Hypothalamus (tissue), 51 donors: ENCODE results near the gene RAD51D.
"Not testable (repeated sequence)": the region's sequence is repeated elsewhere in the genome, so short reads cannot be mapped to it uniquely, and the experiment has no call there.

Experiments
- DNase-seq, 51 donors: peaks; one replicate each; lab custom pipeline; 2025; lab: John Stamatoyannopoulos, UW

The RAD51D gene

DNA sequence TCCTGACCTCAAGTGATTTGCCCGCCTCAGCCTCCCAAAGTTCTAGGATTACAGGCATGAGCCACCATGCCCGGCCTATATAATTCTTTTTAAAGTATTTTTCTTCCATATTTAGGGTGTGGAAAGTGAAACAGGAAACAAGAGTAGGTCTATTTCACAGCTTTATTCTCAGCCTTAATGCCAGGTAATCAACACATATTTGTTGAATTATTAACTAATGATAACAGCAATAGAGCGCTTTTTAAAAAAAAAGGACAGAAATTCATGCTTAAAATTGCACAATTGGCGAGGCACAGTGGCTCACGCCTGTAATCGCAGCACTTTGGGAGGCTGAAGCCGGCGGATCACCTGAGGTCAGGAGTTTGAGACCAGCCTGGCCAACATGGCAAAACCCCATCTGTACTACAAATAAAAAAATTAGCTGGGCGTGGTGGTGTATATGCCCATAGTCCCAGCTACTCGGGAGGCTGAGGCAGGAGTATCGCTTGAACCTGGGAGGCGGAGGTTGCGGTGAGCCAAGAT, 74.1 kb downstream of the RAD51D start:
- not testable (repeated sequence) for DNase-seq

DNA sequence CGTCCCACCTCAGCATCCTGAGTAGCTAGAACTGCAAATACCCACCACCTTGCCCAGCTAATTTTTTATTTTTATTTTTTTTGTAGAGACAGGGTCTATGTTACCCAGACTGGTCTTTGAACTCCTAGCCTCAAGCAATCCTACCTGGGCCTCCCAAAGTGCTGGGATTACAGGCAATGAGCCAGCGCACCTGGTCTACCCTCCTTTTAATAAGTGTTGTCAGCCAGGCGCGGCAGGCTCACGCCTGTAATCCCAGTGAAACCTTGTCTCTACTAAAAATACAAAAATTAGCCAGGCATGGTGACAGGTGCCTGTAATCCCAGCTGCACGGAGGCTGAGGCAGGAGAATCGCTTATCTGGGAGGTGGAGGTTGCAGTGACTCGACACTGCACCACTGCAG, 75.5 kb downstream of the RAD51D start:
- no peak for DNase-seq
